ENCODE measurements around the gene CMTM4. TPM values are rescaled to one million over a fixed set of nuclear protein-coding genes. Genes with fewer than 3 reads are reported as not detected.
"Not testable (repeated sequence)": the region's sequence is repeated elsewhere in the genome, so short reads cannot be mapped to it uniquely, and the experiment has no call there.

The CMTM4 gene
- polyA plus RNA-seq, 1 donor (not counting 4 experiments of a cell fraction or from before 2014, with no cell fraction given): 23.1 TPM

DNA sequence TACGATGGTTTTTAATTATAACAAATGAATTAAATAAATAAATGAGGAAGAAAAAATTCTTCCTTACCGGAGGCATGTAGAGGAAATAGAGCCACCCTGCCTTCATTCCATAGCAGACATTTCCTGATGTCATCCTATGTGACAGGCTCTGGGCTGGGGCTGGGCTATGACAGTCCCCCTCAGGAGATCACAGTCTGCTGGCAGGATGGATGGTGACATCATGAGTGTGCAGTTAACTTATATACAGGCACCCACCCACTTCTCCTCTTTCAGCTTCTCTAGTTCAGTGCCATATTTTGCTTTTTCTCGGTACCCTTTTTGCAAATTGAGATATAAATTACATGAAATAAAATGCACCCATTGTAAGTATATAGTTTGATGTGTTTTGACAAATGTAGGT lies 98.4 kb downstream of the CMTM4 start:
- dilution Hi-C loops (cut with MboI; ENCODE audit: extremely low pct_ligation_motif_present, low sequenced_read_pairs): no loop called here
- H2AFZ ChIP-seq (ENCODE audit: control insufficient read depth, low read length): no peak overlapping the region

DNA sequence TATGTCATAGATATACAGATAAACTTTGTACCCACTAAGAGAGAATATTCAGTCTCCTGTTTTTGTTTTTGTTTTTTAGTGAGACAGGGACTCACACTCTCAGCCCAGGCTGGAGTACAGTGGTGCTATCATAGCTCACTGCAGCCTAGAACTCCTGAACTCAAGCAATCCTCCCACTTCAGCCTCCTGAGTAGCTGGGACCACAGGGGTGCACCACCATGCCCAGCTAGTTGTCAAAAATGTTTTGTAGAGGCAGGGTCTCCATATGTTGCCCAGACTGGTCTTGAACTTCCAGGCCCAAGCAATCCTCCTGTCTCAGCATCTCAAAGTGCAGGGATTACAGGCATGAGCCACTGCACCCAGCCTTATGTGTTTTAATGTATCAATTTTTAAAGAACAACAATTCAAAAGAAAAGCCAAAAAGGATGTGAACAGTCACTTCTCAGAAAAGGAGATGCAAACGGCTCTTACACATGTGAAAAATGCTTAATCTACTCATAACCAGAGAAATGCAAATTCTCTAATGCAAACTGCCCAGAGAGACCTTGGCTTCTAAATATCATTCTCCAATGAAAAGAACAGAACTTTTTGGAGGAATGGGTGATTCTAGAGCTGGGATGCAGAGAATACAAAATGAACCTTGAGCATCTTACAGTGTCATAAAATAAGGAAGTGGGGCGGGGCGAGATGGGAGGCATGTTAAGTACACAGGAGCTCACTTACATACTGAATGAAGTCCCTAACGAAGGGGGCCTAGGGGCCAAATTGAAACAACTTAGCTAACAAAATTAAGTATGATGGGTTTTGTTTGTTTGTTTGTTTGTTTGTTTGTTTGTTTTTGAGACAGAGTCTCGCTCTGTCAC lies 99.3 kb downstream of the CMTM4 start:
- no peaks in the 10 kb centered on the region for H3K79me2 ChIP-seq (ENCODE audit: control insufficient read depth, insufficient read depth, low read length)
- FAIRE-seq (no peak), DNase-seq (ENCODE audit: low read depth, low spot score) (no peak)
- dilution Hi-C loops (cut with MboI; ENCODE audit: extremely low pct_ligation_motif_present, low sequenced_read_pairs): no loop called here
- no peaks in the 10 kb centered on the region for H4K20me1 ChIP-seq (ENCODE audit: control insufficient read depth, extremely low read depth, insufficient read depth, low read length)
- no peak overlapping the region for H2AFZ ChIP-seq (ENCODE audit: control insufficient read depth, low read length)
- no peak overlapping the region for H3K4me2 ChIP-seq (ENCODE audit: control insufficient read depth, extremely low read depth, insufficient read depth, low read depth, low read length)
- H3K9me1 ChIP-seq (ENCODE audit: control insufficient read depth, extremely low read depth, insufficient read depth, low read length): no peaks in the 10 kb centered on the region
- peaks cover 2% of the 10 kb centered on the region for H3K9me3 ChIP-seq (ENCODE audit: control insufficient read depth, low read depth, low read length)
- no peaks in the 10 kb centered on the region for H3K36me3 ChIP-seq (ENCODE audit: control insufficient read depth in 2 of 2, extremely low read depth in 1 of 2, insufficient read depth in 2 of 2, low read length in 2 of 2)
- H3K9ac ChIP-seq (ENCODE audit: control insufficient read depth, extremely low read depth, insufficient read depth, low read length): no peak overlapping the region
- H3K4me1 ChIP-seq (ENCODE audit: control insufficient read depth, extremely low read depth, insufficient read depth, low read length): no peaks in the 10 kb centered on the region
- no peaks in the 10 kb centered on the region for H3K27me3 ChIP-seq (ENCODE audit: control insufficient read depth, extremely low read depth, insufficient read depth, low read length)
- H3K27ac ChIP-seq (ENCODE audit: control insufficient read depth, insufficient read depth, low read length): no peak overlapping the region
- no peak overlapping the region for H3K4me3 ChIP-seq (ENCODE audit: control insufficient read depth in 2 of 3, extremely low read depth in 1 of 3, insufficient read depth in 2 of 3, low read depth in 1 of 3, low read length in 3 of 3)
- TF ChIP-seq, protein P1, sequence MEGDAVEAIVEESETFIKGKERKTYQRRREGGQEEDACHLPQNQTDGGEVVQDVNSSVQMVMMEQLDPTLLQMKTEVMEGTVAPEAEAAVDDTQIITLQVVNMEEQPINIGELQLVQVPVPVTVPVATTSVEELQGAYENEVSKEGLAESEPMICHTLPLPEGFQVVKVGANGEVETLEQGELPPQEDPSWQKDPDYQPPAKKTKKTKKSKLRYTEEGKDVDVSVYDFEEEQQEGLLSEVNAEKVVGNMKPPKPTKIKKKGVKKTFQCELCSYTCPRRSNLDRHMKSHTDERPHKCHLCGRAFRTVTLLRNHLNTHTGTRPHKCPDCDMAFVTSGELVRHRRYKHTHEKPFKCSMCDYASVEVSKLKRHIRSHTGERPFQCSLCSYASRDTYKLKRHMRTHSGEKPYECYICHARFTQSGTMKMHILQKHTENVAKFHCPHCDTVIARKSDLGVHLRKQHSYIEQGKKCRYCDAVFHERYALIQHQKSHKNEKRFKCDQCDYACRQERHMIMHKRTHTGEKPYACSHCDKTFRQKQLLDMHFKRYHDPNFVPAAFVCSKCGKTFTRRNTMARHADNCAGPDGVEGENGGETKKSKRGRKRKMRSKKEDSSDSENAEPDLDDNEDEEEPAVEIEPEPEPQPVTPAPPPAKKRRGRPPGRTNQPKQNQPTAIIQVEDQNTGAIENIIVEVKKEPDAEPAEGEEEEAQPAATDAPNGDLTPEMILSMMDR (optimal IDR thresholded peaks at IDR 0.05 in 1 of 3, IDR thresholded peaks at IDR 0.05 in 1 of 3, conservative IDR thresholded peaks at IDR 0.05 in 1 of 3; ENCODE audit: extremely low read depth in 1 of 3, insufficient read depth in 2 of 3, low read length in 3 of 3): no peak
- TF ChIP-seq EZH2 (IDR thresholded peaks at IDR 0.05; ENCODE audit: low read length): no peak

More for the DNA sequence above, 98.4 kb downstream of the CMTM4 start:
- Histone ChIP-seq H4K20me1 (ENCODE audit: control insufficient read depth, extremely low read depth, insufficient read depth, low read length) (no peaks in the 10 kb centered on the region), H3K4me3 (ENCODE audit: control insufficient read depth in 2 of 3, extremely low read depth in 1 of 3, insufficient read depth in 2 of 3, low read depth in 1 of 3, low read length in 3 of 3) (no peak overlapping the region), H3K27me3 (ENCODE audit: control insufficient read depth, extremely low read depth, insufficient read depth, low read length) (no peaks in the 10 kb centered on the region), H3K9ac (ENCODE audit: control insufficient read depth, extremely low read depth, insufficient read depth, low read length) (no peak overlapping the region), H3K4me1 (ENCODE audit: control insufficient read depth, extremely low read depth, insufficient read depth, low read length) (no peaks in the 10 kb centered on the region), H3K9me3 (ENCODE audit: control insufficient read depth, low read depth, low read length) (peaks cover 2% of the 10 kb centered on the region), H3K79me2 (ENCODE audit: control insufficient read depth, insufficient read depth, low read length) (no peaks in the 10 kb centered on the region), H3K27ac (ENCODE audit: control insufficient read depth, insufficient read depth, low read length) (no peak overlapping the region), H3K4me2 (ENCODE audit: control insufficient read depth, extremely low read depth, insufficient read depth, low read depth, low read length) (no peak overlapping the region), H3K9me1 (ENCODE audit: control insufficient read depth, extremely low read depth, insufficient read depth, low read length) (no peaks in the 10 kb centered on the region), H3K36me3 (ENCODE audit: control insufficient read depth in 2 of 2, extremely low read depth in 1 of 2, insufficient read depth in 2 of 2, low read length in 2 of 2) (no peaks in the 10 kb centered on the region)
- FAIRE-seq (no peak), DNase-seq (ENCODE audit: low read depth, low spot score) (no peak)
- TF ChIP-seq EZH2 (IDR thresholded peaks at IDR 0.05; ENCODE audit: low read length): no peak
- TF ChIP-seq, protein P1 (optimal IDR thresholded peaks at IDR 0.05 in 1 of 3, IDR thresholded peaks at IDR 0.05 in 1 of 3, conservative IDR thresholded peaks at IDR 0.05 in 1 of 3; ENCODE audit: extremely low read depth in 1 of 3, insufficient read depth in 2 of 3, low read length in 3 of 3): no peak

DNA sequence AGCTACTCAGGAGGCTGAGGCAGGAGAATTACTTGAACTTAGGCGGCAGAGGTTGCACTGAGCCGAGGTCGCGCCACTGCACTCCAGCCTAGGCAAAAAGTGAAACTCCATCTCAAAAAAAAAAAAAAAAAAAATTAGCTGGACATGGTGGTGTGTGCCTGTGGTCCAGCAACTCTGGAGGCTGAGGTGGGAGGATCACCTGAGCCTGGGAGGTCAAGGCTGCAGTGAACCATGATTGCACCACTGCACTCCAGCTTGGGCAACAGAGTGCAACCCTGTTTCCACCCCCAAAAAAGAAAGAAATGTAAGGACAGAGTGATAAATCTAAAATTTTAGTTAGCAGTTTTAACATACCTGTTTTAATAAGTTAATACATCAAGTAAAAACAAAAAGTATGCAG lies 100.0 kb downstream of the CMTM4 start:
- H2AFZ ChIP-seq (ENCODE audit: control insufficient read depth, low read length); H3K36me3 ChIP-seq (ENCODE audit: control insufficient read depth in 2 of 2, extremely low read depth in 1 of 2, insufficient read depth in 2 of 2, low read length in 2 of 2); H3K27me3 ChIP-seq (ENCODE audit: control insufficient read depth, extremely low read depth, insufficient read depth, low read length); H3K9me1 ChIP-seq (ENCODE audit: control insufficient read depth, extremely low read depth, insufficient read depth, low read length); H3K4me1 ChIP-seq (ENCODE audit: control insufficient read depth, extremely low read depth, insufficient read depth, low read length); H4K20me1 ChIP-seq (ENCODE audit: control insufficient read depth, extremely low read depth, insufficient read depth, low read length); FAIRE-seq; dilution Hi-C loops (cut with MboI; ENCODE audit: extremely low pct_ligation_motif_present, low sequenced_read_pairs); H3K79me2 ChIP-seq (ENCODE audit: control insufficient read depth, insufficient read depth, low read length); H3K9ac ChIP-seq (ENCODE audit: control insufficient read depth, extremely low read depth, insufficient read depth, low read length); H3K4me2 ChIP-seq (ENCODE audit: control insufficient read depth, extremely low read depth, insufficient read depth, low read depth, low read length); DNase-seq (ENCODE audit: low read depth, low spot score); H3K27ac ChIP-seq (ENCODE audit: control insufficient read depth, insufficient read depth, low read length); H3K4me3 ChIP-seq (ENCODE audit: control insufficient read depth in 2 of 3, extremely low read depth in 1 of 3, insufficient read depth in 2 of 3, low read depth in 1 of 3, low read length in 3 of 3); H3K9me3 ChIP-seq (ENCODE audit: control insufficient read depth, low read depth, low read length): not testable (repeated sequence)
